Muscle of leg (tissue), 11 donors: ENCODE data around the gene RNLS. TPM values are rescaled to one million over a fixed set of nuclear protein-coding genes. Genes with fewer than 3 reads are reported as not detected.
"Not testable (repeated sequence)": the region's sequence is repeated elsewhere in the genome, so short reads cannot be mapped to it uniquely, and the experiment has no call there.

ENCODE experiments used
- DNase-seq: peaks from one replicate; pipeline ENCODE4 v3.0.0; 2013
- H3K27ac ChIP-seq: one replicate; pipeline ENCODE4 v1.5.1; 2013; ENCODE audit warnings: mild to moderate bottlenecking, low read length, control low read depth
- H3K27me3 ChIP-seq: one replicate; pipeline ENCODE4 v1.6.1; 2013; ENCODE audit warnings: low read length; ENCODE audit not compliant: control insufficient read depth, insufficient read depth
- H3K36me3 ChIP-seq: one replicate; pipeline ENCODE4 v1.6.1; 2013; ENCODE audit warnings: low read length; ENCODE audit not compliant: control insufficient read depth, insufficient read depth
- H3K4me1 ChIP-seq: one replicate; pipeline ENCODE4 v1.6.1; 2013; ENCODE audit warnings: low read length; ENCODE audit not compliant: control insufficient read depth, insufficient read depth
- H3K4me3 ChIP-seq: one replicate; pipeline ENCODE4 v1.5.1; 2013; ENCODE audit warnings: low read length, control low read depth
- H3K9me3 ChIP-seq: replicated peaks from 2 replicates; pipeline ENCODE4 v1.6.1; 2013; ENCODE audit warnings: low read depth, low read length; ENCODE audit not compliant: control insufficient read depth
- WGBS: methylation state at CpG from one replicate; pipeline ENCODE4 v1.1.5; 2013; ENCODE audit warnings: missing lambda C conversion rate; ENCODE audit not compliant: insufficient coverage; 5-methylcytosine and 5-hydroxymethylcytosine counted together
- polyA plus RNA-seq, 8 donors: library from polyadenylated mRNA; unstranded; fragments of 120-200 nt; gene quantifications; one replicate each; pipeline versions ENCODE4 v1.2.1 to v1.2.3, GENCODE V29; 2013; ENCODE audit warnings: inconsistent platforms in 1 of 8, low replicate concordance in 1 of 8; ENCODE audit not compliant: insufficient read length in 8 of 8, insufficient read depth in 1 of 8
- total RNA-seq: library from RNA; stranded (reverse); fragments of 120-200 nt; gene quantifications from one replicate; pipeline ENCODE4 v1.2.4, GENCODE V29; 2013

RNLS gene
- total and polyA plus RNA-seq, 9 donors: 2.0 to 4.5 (median 3.5) TPM

DNA sequence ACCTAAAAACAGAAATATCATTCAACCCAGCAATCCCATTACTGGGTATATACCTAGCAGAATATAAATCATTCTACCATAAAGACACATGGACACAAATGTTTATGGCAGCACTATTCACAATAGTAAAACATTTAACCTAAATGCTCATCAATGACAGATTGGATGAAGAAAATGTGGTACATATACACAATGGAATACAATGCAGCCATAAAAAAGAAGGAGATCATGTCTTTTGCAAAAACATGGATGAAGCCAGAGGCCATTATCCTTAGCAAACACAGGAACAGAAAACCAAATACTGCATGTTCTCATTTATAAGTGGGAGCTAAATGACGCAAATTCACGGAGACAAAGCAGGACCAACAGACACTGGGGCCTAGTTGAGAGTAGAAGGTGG, 96.3 kb downstream of the RNLS start:
- not testable (repeated sequence) for H3K4me3 ChIP-seq, DNase-seq, H3K9me3 ChIP-seq, H3K27me3 ChIP-seq, H3K27ac ChIP-seq, H3K36me3 ChIP-seq, H3K4me1 ChIP-seq
- no CpG with 5 or more reads among the region's 2 CpGs for WGBS

GRCh38 chr10:88482220-88482619, 100.9 kb downstream of the RNLS start:
- Histone ChIP-seq H3K27ac (no peak overlapping the region), H3K27me3 (no peaks in the 10 kb centered on the region), H3K36me3 (no peaks in the 10 kb centered on the region), H3K4me1 (no peaks in the 10 kb centered on the region), H3K4me3 (no peak overlapping the region), H3K9me3 (no peaks in the 10 kb centered on the region)
- no peak for DNase-seq
- WGBS: no CpG with 5 or more reads among the region's 2 CpGs

DNA sequence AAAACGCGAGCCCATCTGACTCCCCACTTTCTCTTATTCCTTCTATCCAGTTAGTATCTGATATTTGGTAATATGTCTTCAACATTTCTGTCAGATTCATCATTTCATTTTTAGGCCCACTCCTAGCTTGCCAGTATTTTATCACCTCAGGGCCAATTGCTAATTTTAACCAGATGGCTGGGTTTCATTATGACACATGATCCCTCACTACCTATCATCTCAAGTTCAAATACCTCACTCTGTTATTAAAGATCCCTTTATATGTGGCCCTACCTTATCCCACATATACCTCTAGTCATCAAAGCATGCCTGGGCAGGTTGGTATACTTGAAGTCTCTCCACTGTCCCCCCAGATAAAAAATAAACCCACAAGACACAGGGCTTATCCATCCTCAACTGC, 104.9 kb downstream of the RNLS start:
- no peak for DNase-seq
- no peak overlapping the region for H3K4me3 ChIP-seq
- no peaks in the 10 kb centered on the region for H3K4me1 ChIP-seq
- H3K27ac ChIP-seq: no peak overlapping the region
- H3K9me3 ChIP-seq: no peaks in the 10 kb centered on the region
- no CpG with 5 or more reads among the region's 2 CpGs for WGBS
- H3K27me3 ChIP-seq: no peaks in the 10 kb centered on the region
- no peaks in the 10 kb centered on the region for H3K36me3 ChIP-seq

DNA sequence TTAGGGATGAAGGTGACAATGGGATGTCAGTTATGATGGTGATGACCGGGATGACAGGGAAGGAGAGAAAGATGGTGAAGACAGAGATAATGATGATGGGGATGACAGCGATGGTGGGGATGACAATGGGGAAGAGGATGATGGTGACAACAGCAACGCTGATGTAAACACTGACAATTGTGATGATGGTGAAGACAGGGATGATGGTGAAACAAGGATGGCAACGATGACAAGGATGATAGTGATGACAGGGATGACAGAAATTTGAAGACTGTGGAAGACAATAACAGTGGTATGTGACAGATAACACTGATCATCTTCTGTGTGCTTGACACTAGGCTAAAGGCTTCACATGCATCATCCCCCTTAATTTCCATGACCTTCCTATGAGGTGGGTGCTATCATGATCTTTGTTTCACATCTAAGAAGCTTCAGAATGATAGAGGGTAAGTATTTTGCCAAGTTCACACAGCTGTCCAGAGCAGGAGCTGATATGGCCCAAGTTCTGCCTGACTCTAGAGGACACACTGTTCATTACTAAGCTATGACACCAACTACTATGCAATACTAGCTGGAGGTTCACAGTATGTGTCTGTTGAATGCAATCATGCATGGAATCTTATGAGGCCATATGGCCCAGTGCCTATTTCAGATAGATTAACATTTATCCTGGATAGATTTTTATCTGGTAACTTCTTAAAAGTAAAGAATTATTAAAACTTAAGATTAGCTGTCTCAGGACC, 105.6 kb downstream of the RNLS start:
- H3K27me3 ChIP-seq: no peaks in the 10 kb centered on the region
- no peak for DNase-seq

GRCh38 chr10:88474884-88475844, 108.0 kb downstream of the RNLS start:
- H3K9me3 ChIP-seq: no peaks in the 10 kb centered on the region
- no peak overlapping the region for H3K27ac ChIP-seq
- H3K4me1 ChIP-seq: no peaks in the 10 kb centered on the region
- no peaks in the 10 kb centered on the region for H3K27me3 ChIP-seq
- no peak overlapping the region for H3K4me3 ChIP-seq
- no peaks in the 10 kb centered on the region for H3K36me3 ChIP-seq
- 70% methylated on average over 4 of the region's 7 CpGs for WGBS
- no peak for DNase-seq

More for the DNA sequence above, 105.6 kb downstream of the RNLS start:
- WGBS: 94% methylated on average over 4 of the region's 4 CpGs
- Histone ChIP-seq H3K9me3 (no peaks in the 10 kb centered on the region), H3K36me3 (no peaks in the 10 kb centered on the region), H3K4me3 (no peak overlapping the region), H3K4me1 (no peaks in the 10 kb centered on the region), H3K27ac (no peak overlapping the region)

- Histone ChIP-seq H3K4me3 (no peak overlapping the region), H3K27me3 (no peaks in the 10 kb centered on the region), H3K27ac (no peak overlapping the region), H3K36me3 (no peaks in the 10 kb centered on the region), H3K4me1 (no peaks in the 10 kb centered on the region), H3K9me3 (no peaks in the 10 kb centered on the region)
- no CpG with 5 or more reads among the region's 2 CpGs for WGBS
- no peak for DNase-seq
These were observed 108.9 kb downstream of the RNLS start for GRCh38 chr10:88473989-88474883.

- WGBS: no CpG with 5 or more reads among the region's 1 CpG
- Histone ChIP-seq H3K27me3 (no peaks in the 10 kb centered on the region), H3K4me3 (no peak overlapping the region), H3K27ac (no peak overlapping the region), H3K9me3 (no peaks in the 10 kb centered on the region), H3K36me3 (no peaks in the 10 kb centered on the region), H3K4me1 (no peaks in the 10 kb centered on the region)
- no peak for DNase-seq
These were observed 110.6 kb downstream of the RNLS start for GRCh38 chr10:88472540-88472939.

- Histone ChIP-seq H3K4me3 (no peak overlapping the region), H3K36me3 (no peaks in the 10 kb centered on the region), H3K27me3 (no peaks in the 10 kb centered on the region), H3K27ac (no peak overlapping the region), H3K4me1 (no peaks in the 10 kb centered on the region), H3K9me3 (no peaks in the 10 kb centered on the region)
- no CpG with 5 or more reads among the region's 1 CpG for WGBS
- DNase-seq: no peak
These were observed 111.2 kb downstream of the RNLS start for GRCh38 chr10:88471899-88472298.

DNA sequence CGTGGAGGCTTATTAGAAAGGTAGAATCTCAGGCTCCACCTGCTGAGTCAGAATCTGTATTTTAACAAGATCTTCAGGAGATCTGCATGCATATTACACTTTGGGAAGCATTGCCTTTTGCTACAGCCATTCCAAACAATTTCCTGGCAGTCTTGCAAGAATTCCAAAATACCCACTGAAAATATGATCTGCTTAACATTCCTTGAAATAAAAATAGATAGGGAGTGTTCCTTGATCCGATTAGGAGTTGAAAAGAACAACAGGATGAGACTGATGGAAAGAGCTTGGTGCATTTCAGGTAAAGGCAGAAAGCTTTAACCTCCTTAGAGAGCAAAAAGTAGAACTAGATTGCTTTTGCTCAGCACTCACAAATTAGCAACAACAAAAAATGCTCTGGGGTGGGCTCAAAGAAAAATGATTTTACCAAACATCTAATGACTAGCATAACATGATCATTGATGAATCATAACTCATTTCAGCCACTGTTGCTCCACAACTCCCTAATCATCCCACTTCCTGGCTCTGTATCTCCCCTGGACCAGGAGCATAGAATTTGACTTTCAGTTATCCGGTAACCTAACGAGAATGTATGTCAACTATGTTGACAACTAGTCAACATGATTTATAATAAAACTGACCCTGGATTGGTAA, 115.2 kb downstream of the RNLS start:
- no peaks in the 10 kb centered on the region for H3K4me1 ChIP-seq
- H3K36me3 ChIP-seq: no peaks in the 10 kb centered on the region
- H3K27me3 ChIP-seq: no peaks in the 10 kb centered on the region
- H3K4me3 ChIP-seq: no peak overlapping the region
- H3K27ac ChIP-seq: no peak overlapping the region
- DNase-seq: no peak
- no CpG with 5 or more reads among the region's 4 CpGs for WGBS
- H3K9me3 ChIP-seq: no peaks in the 10 kb centered on the region
